Heart left ventricle (tissue), 13 donors: ENCODE measurements around the gene GOLGA8H.
"Not testable (repeated sequence)": the region's sequence is repeated elsewhere in the genome, so short reads cannot be mapped to it uniquely, and the experiment has no call there.

Experiments
- POLR2A ChIP-seq, 2 donors: fragments of 450-650 bp; IDR thresholded peaks; one replicate each; pipeline ENCODE4 v1.6.1; 2017; ENCODE audit warnings: antibody characterized with exemption in 2 of 2, mild to moderate bottlenecking in 2 of 2, moderate library complexity in 2 of 2
- TF ChIP-seq, protein P1 (sequence below), 12 donors: fragments of 200-600 bp; sonication (generic) in 4 of 12; IDR thresholded peaks; one replicate each; pipeline versions ENCODE4 v1.5.0 to v1.8.0; 2018 to 2022; ENCODE audit warnings: antibody characterized with exemption in 12 of 12, mild to moderate bottlenecking in 5 of 12
- donor health status: ischemic (EF 13 %, LVEDD 7.1; RV severe dilation, severe dysfunction).
- donor health status: DM: no; HTN: yes; CAD: no.
- donor health status: DM: no; HTN: no; CAD: no.
- donor health status: ischemic (EF 25% LVEDD 6.9; RV normal size, moderate dysfunction).
- donor health status: ischemic (EF 25% LVEDD 5.7; RV mildly dilated, moderate dysfunction).
- donor health status: ischemic (EF 35%, LVEDD 5.7; RV mildly dilated, moderate dysfunction).
- donor health status: nonischemic (EF 11% LVEDD 7.7; RV severe dilation, severe dysfunction).
- donor health status: DM: yes; HTN: yes; CAD: no.
- donor health status: PGD.
- donor health status: ischemic (EF 29% LVEDD 5.4; RV normal size, mild dysfunction).
- donor health status: nonischemic (EF 23%, LVEDD 6.1; RV moderate dilation, normal function).

DNA sequence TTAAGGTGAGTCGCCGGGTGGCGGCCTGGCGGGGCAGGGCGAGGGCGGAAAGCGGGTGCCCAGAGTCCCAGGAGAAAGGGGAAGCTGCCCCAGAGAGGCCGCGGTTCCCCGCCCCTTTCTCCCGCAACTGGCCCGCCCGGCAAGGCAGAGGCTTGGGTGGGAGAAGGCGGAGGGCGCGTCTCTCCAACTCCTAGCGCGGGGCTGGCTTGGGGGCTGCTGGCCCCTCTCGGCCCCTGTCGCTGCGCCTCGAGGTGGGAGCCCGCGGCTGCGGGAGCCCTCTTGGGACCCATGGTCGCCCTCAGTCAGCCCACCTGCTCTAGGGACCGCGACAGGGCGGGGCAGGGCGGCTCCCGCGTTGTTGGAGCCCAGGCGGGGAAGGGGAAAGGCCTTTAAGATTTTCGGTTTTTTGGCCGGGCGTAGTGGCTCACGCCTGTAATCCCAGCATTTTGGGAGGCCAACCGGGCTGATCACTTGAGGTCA, 30.8 kb upstream of the GOLGA8H start:
- TF ChIP-seq POLR2A (IDR thresholded peaks at IDR 0.05), result not testable (repeated sequence)
- TF ChIP-seq, protein P1, sequence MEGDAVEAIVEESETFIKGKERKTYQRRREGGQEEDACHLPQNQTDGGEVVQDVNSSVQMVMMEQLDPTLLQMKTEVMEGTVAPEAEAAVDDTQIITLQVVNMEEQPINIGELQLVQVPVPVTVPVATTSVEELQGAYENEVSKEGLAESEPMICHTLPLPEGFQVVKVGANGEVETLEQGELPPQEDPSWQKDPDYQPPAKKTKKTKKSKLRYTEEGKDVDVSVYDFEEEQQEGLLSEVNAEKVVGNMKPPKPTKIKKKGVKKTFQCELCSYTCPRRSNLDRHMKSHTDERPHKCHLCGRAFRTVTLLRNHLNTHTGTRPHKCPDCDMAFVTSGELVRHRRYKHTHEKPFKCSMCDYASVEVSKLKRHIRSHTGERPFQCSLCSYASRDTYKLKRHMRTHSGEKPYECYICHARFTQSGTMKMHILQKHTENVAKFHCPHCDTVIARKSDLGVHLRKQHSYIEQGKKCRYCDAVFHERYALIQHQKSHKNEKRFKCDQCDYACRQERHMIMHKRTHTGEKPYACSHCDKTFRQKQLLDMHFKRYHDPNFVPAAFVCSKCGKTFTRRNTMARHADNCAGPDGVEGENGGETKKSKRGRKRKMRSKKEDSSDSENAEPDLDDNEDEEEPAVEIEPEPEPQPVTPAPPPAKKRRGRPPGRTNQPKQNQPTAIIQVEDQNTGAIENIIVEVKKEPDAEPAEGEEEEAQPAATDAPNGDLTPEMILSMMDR (IDR thresholded peaks at IDR 0.05), result not testable (repeated sequence)
